ENCODE measurements around the gene CCDC171.
"Not testable (repeated sequence)": the region's sequence is repeated elsewhere in the genome, so short reads cannot be mapped to it uniquely, and the experiment has no call there.

The CCDC171 gene

GRCh38 chr9:15524845-15525455 is 27.9 kb upstream of the CCDC171 start:
- FAIRE-seq: no peak

GRCh38 chr9:15525958-15526357 is 26.9 kb upstream of the CCDC171 start:
- TF ChIP-seq POLR2A (IDR thresholded peaks at IDR 0.05; ENCODE audit: low read depth, low read length) (no peak), TAF1 (IDR thresholded peaks at IDR 0.05; ENCODE audit: borderline replicate concordance, low read depth, low read length) (no peak), POLR2AphosphoS5 (IDR thresholded peaks at IDR 0.05; ENCODE audit: low read depth, low read length) (no peak)
- FAIRE-seq: no peak

More at GRCh38 chr9:15524845-15525455, 27.9 kb upstream of the CCDC171 start:
- no peak for DNase-seq (ENCODE audit: insufficient read length)
- TF ChIP-seq POLR2AphosphoS5 (IDR thresholded peaks at IDR 0.05; ENCODE audit: low read depth, low read length): no peak
- no peak for TF ChIP-seq POLR2A (IDR thresholded peaks at IDR 0.05; ENCODE audit: low read depth, low read length)
- TF ChIP-seq TAF1 (IDR thresholded peaks at IDR 0.05; ENCODE audit: borderline replicate concordance, low read depth, low read length): no peak

GRCh38 chr9:15527035-15527434 is 25.8 kb upstream of the CCDC171 start:
- not testable (repeated sequence) for FAIRE-seq

More at GRCh38 chr9:15525958-15526357, 26.9 kb upstream of the CCDC171 start:
- DNase-seq (ENCODE audit: insufficient read length): no peak

GRCh38 chr9:15529566-15530324 is 23.1 kb upstream of the CCDC171 start:
- peak; percentile 18 for DNase-seq (ENCODE audit: insufficient read length)
- TF ChIP-seq TAF1 (IDR thresholded peaks at IDR 0.05; ENCODE audit: borderline replicate concordance, low read depth, low read length): no peak
- TF ChIP-seq POLR2AphosphoS5 (IDR thresholded peaks at IDR 0.05; ENCODE audit: low read depth, low read length): no peak
- TF ChIP-seq POLR2A (IDR thresholded peaks at IDR 0.05; ENCODE audit: low read depth, low read length): no peak
- FAIRE-seq: peak; percentile 77

More at GRCh38 chr9:15527035-15527434, 25.8 kb upstream of the CCDC171 start:
- not testable (repeated sequence) for DNase-seq (ENCODE audit: insufficient read length)

- TF ChIP-seq POLR2AphosphoS5 (IDR thresholded peaks at IDR 0.05; ENCODE audit: low read depth, low read length) (no peak), TAF1 (IDR thresholded peaks at IDR 0.05; ENCODE audit: borderline replicate concordance, low read depth, low read length) (no peak)
- DNase-seq (ENCODE audit: insufficient read length): no peak
- no peak for FAIRE-seq
Measured at GRCh38 chr9:15531380-15531779, 21.5 kb upstream of the CCDC171 start.

GRCh38 chr9:15541872-15542271 is 11.0 kb upstream of the CCDC171 start:
- FAIRE-seq: no peak
- no peak for DNase-seq (ENCODE audit: insufficient read length)
- TF ChIP-seq POLR2A (IDR thresholded peaks at IDR 0.05; ENCODE audit: low read depth, low read length) (no peak), POLR2AphosphoS5 (IDR thresholded peaks at IDR 0.05; ENCODE audit: low read depth, low read length) (no peak), TAF1 (IDR thresholded peaks at IDR 0.05; ENCODE audit: borderline replicate concordance, low read depth, low read length) (no peak)

- no peak for DNase-seq (ENCODE audit: insufficient read length)
Measured at GRCh38 chr9:15542624-15543023, 10.2 kb upstream of the CCDC171 start.

GRCh38 chr9:15543047-15543813 is 9.6 kb upstream of the CCDC171 start:
- no peak for TF ChIP-seq TAF1 (IDR thresholded peaks at IDR 0.05; ENCODE audit: borderline replicate concordance, low read depth, low read length)
- no peak for TF ChIP-seq POLR2AphosphoS5 (IDR thresholded peaks at IDR 0.05; ENCODE audit: low read depth, low read length)
- TF ChIP-seq POLR2A (IDR thresholded peaks at IDR 0.05; ENCODE audit: low read depth, low read length): no peak
- DNase-seq (ENCODE audit: insufficient read length) (no peak), FAIRE-seq (no peak)

More at GRCh38 chr9:15542624-15543023, 10.2 kb upstream of the CCDC171 start:
- FAIRE-seq: no peak
- TF ChIP-seq TAF1 (IDR thresholded peaks at IDR 0.05; ENCODE audit: borderline replicate concordance, low read depth, low read length) (no peak), POLR2AphosphoS5 (IDR thresholded peaks at IDR 0.05; ENCODE audit: low read depth, low read length) (no peak), POLR2A (IDR thresholded peaks at IDR 0.05; ENCODE audit: low read depth, low read length) (no peak)

GRCh38 chr9:15549611-15550010 is 3.2 kb upstream of the CCDC171 start:
- TF ChIP-seq TAF1 (IDR thresholded peaks at IDR 0.05; ENCODE audit: borderline replicate concordance, low read depth, low read length) (no peak), POLR2AphosphoS5 (IDR thresholded peaks at IDR 0.05; ENCODE audit: low read depth, low read length) (no peak), POLR2A (IDR thresholded peaks at IDR 0.05; ENCODE audit: low read depth, low read length) (no peak)
- FAIRE-seq (no peak), DNase-seq (ENCODE audit: insufficient read length) (no peak)

GRCh38 chr9:15553528-15553898 is 670 bp downstream of the CCDC171 start:
- no peak for FAIRE-seq
- TF ChIP-seq TAF1 (IDR thresholded peaks at IDR 0.05; ENCODE audit: borderline replicate concordance, low read depth, low read length) (no peak), POLR2A (IDR thresholded peaks at IDR 0.05; ENCODE audit: low read depth, low read length) (no peak), POLR2AphosphoS5 (IDR thresholded peaks at IDR 0.05; ENCODE audit: low read depth, low read length) (no peak)
- DNase-seq (ENCODE audit: insufficient read length): no peak

GRCh38 chr9:15570769-15571168 is 17.9 kb downstream of the CCDC171 start:
- FAIRE-seq (no peak), DNase-seq (ENCODE audit: insufficient read length) (no peak)
- TF ChIP-seq TAF1 (IDR thresholded peaks at IDR 0.05; ENCODE audit: borderline replicate concordance, low read depth, low read length): no peak
- no peak for TF ChIP-seq POLR2A (IDR thresholded peaks at IDR 0.05; ENCODE audit: low read depth, low read length)
- TF ChIP-seq POLR2AphosphoS5 (IDR thresholded peaks at IDR 0.05; ENCODE audit: low read depth, low read length): no peak
